T-helper 1 cell treated with Interleukin-12 subunit alpha and Interleukin-12 subunit beta and Interleukin-4 antibody, amounts not matched to agents 30 μg/mL and 1 μg/mL, for 36 hours (primary cell): Measurements from ENCODE around the gene CALCOCO1.

Experiments
- H3K27ac Mint-ChIP-seq: one replicate; pipeline ENCODE4 v1.8.0; 2021; ENCODE audit warnings: mild to moderate bottlenecking, mixed read lengths
- H3K27me3 Mint-ChIP-seq: one replicate; pipeline ENCODE4 v1.8.0; 2021; ENCODE audit warnings: low read depth, mixed read lengths
- H3K36me3 Mint-ChIP-seq: one replicate; pipeline ENCODE4 v1.8.0; 2021; ENCODE audit warnings: low read depth, mixed read lengths
- H3K4me1 Mint-ChIP-seq: one replicate; pipeline ENCODE4 v1.8.0; 2021; ENCODE audit warnings: low read depth, mixed read lengths
- H3K4me3 Mint-ChIP-seq: one replicate; pipeline ENCODE4 v1.8.0; 2021; ENCODE audit warnings: mild to moderate bottlenecking, moderate library complexity, mixed read lengths
- H3K9me3 Mint-ChIP-seq: one replicate; pipeline ENCODE4 v1.8.0; 2021; ENCODE audit warnings: mixed read lengths

The CALCOCO1 gene

DNA sequence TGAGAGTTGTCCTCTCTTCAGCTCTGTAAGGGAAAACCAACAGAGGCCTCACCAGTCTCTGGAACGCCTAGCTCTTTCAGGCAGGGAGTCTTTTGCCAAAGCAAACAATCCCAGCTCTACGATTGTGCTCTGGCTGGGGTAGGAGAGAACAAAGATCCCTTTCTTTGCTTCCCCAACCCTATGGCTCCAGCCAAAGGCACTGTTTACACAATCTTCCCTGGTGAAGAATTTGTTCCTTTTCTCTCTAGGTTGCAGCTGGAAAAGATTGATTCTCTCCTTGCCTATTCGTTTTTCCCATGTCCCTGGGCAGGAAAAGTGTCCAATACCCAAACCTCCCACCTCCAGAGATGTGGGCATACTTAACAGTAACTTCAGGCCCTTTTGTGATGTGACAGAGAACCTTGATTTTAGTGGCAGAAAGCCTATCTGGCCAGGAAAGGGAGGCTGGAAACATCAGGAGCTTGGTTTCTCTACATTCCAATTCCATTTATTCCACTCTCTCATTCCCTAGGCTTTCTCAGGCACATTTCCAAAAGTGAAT is 68.2 kb downstream of the CALCOCO1 start:
- H3K27me3 Mint-ChIP-seq: no peaks in the 10 kb centered on the region
- no peak overlapping the region for H3K4me3 Mint-ChIP-seq
- no peaks in the 10 kb centered on the region for H3K9me3 Mint-ChIP-seq
- H3K27ac Mint-ChIP-seq: no peak overlapping the region
- H3K4me1 Mint-ChIP-seq: no peaks in the 10 kb centered on the region
- peaks cover 9% of the 10 kb centered on the region for H3K36me3 Mint-ChIP-seq
